ENCODE results near the gene CTAGE6. TPM values are rescaled to one million over a fixed set of nuclear protein-coding genes. Genes with fewer than 3 reads are reported as not detected.
"Not testable (repeated sequence)": the region's sequence is repeated elsewhere in the genome, so short reads cannot be mapped to it uniquely, and the experiment has no call there.

The CTAGE6 gene
- total RNA-seq (2014; rRNA removed; shearing (Covaris generic)), result not detected in 2 replicates

GRCh38 chr7:143757596-143757995, at the start of gene CTAGE6:
TSS of gene CTAGE6 (minus strand) at chr7:143757696. CDS start at chr7:143757658, 38 bp downstream.
- not testable (repeated sequence) for DNase-seq (ENCODE audit: low spot score)

DNA sequence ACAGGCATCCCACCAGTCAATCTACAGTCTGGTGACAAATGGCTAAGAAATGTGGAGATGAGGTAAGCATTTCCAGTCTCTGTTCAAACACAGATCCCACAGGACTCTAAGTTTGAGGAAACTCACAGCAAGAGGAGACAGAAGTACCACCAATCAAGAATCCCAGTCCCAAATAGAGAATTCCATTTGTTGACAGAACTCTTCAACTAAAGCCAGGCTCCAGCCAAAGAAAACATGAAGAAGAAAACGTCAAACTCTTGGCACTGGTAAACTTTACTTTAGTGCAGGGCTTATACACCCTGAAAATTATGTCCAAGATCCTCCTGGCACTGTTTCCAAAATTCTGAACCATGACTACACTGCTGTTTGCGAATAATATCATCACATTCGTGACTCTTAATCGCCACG, 49.2 kb upstream of the CTAGE6 start:
- DNase-seq (ENCODE audit: low spot score), result not testable (repeated sequence)

DNA sequence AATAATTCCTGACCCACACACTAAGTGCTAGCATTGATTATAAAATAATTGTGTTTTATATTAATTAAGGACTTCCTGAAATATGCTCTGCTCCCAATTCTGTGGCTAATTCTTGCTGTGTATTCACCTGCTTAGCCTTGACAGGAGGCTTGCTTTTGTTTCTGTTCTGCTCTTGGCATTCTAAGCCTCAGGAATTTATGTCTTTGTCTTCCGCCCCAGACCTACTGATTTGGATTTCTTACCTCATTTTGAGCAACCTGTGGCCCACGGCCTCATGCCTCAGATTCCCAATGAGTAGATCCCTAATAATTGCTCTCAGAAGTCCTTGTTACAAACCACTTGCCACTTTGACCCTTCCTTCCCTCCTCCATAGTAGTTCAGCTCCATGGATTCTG, 40.4 kb upstream of the CTAGE6 start:
- DNase-seq (ENCODE audit: low spot score), result not testable (repeated sequence)

DNA sequence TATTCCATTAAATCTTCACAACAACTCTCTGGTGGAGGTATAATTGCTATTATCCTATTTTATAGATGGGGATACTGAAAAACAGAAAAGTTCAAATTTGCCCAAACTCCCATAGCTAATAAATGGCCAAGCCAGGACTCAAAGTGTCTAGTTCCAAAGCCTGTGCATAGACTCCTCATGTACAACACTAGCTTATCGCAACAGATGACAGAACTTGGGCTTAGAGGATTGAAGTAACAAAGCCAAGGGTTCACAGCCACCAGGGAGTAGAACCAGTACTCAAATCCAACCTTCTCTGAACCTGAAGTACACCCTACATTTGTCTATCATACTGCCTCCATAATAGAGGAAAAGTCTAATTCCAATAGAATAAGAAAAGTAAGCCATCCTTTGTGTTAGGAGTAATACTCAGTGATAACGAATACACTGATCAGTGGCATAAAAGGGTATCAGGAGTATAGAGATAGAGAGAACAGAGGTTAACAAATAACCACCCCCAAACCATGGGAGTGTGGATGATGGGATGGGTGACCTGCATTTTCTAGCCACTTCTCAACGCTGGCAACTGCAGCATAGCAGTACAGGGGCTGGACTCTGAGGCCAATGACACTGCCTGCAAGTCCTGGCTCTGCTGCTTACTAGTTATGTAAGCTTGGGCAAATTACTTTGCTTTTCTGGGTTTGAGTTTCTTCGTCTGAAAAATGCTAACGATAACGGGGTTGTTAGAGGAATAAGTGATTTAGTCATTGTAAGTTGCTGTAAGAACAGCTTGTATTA, 39.8 kb upstream of the CTAGE6 start:
- not testable (repeated sequence) for DNase-seq (ENCODE audit: low spot score)

- DNase-seq (ENCODE audit: low spot score), result not testable (repeated sequence)
These were observed 38.2 kb upstream of the CTAGE6 start for GRCh38 chr7:143795653-143796052.

DNA sequence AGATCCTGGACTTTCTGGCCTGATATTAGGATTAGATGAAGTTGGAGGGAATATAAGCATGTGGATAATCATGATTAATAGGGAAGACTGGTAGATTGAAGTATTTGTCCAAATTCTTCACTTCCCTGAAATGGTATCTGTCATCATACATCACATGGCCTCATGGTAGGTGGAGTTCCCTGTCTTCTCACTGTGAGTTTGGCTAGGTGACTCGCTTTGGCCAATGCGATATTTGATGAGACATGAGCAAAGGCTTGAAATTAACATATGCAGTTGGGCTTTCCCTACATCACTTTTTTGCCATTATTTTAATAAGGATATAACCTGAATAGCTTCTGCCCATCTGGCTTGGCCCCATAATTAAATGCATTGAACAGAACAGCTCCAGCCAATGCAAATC, 35.1 kb upstream of the CTAGE6 start:
- not testable (repeated sequence) for DNase-seq (ENCODE audit: low spot score)

GRCh38 chr7:143785415-143786182, 28.1 kb upstream of the CTAGE6 start:
- not testable (repeated sequence) for DNase-seq (ENCODE audit: low spot score)

DNA sequence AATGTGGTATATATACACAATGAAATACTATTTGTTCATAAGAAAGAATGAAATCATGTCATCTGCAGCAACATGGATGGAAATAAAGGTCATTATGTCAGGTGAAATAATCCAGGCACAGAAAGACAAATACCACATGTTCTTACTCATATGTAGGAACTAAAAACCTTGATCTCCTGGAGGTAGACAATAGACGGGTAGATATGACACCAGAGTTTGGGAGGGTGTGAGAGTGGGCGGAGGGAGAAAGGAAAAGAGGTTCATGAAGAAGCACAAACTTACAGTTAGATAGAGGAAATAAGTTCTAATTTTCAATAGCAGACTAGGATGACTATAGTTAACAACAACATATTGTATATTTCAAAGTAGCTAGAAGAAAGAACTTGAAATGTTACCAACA, 22.1 kb upstream of the CTAGE6 start:
- not testable (repeated sequence) for DNase-seq (ENCODE audit: low spot score)

DNA sequence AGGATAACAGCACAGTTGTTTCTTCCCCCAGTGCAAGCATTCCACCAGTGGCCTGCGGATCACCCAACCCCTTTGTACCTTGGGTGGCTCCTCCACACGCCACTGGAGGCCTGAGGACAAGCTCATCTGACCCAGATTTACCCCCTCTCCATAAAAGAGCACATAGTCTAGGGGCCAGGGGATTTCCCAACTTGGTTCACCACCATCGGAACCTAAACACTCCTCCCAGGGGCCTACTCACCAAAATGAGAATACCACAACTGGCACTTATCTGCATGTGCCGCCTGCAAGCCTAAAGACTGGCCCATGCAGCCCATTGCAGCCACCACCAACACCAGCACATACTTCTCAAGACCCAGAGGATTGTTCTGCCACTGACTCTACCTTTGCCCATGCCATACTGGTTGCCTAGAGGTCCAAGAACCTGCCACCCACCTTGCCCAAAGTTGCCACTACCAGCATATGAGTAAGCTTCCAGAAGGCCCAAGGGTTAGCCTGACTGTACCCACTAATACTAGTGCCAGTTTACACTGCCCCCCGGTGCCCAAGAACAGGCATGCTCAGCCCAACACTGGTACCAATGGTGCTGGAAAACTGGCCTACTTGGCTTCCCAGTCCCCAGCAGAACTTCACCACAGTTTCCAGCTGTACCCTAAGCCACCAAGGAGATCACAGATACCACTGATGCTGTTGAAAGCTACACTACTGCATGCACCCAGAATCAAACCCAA, 15.4 kb upstream of the CTAGE6 start:
- not testable (repeated sequence) for DNase-seq (ENCODE audit: low spot score)

GRCh38 chr7:143767531-143767930, 10.0 kb upstream of the CTAGE6 start:
- not testable (repeated sequence) for DNase-seq (ENCODE audit: low spot score)

DNA sequence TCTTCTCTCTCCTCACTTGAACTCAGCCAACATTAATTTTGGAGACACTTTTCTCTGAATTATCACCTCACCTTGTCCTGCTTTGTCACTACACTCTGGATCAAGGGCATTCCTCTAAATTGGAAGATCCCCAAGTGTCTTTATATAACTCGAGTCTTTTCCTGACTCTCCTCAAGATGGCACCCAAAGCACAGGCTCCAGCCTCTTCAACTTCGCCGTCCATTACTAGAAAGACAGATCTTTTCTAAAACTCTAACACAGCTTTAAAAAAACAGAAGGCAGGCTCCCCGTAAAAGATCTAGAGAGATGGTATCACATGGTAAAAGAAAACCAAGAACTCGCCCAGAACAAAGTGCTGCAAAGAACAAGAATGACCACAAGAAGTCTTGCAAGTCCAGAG, 8.2 kb upstream of the CTAGE6 start:
- not testable (repeated sequence) for DNase-seq (ENCODE audit: low spot score)

DNA sequence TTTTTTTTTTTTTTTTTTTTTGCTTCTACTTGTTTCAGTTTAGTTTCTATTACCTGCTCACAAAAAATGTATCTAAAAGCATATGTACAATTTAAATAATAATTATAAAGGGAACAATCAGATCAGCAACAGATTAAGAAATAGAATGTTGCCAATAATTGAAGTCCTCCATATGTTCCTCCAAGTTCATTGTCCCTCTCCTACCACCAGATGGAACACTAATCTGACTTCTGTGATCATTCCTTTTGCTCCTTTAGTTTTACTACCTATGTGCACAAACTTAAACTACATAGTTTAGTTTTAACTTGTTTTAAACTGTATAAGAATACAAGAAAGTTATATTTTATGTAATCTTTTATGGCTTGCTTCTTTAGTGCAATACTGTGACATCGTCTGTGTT, 5.6 kb upstream of the CTAGE6 start:
- DNase-seq (ENCODE audit: low spot score), result not testable (repeated sequence)

DNA sequence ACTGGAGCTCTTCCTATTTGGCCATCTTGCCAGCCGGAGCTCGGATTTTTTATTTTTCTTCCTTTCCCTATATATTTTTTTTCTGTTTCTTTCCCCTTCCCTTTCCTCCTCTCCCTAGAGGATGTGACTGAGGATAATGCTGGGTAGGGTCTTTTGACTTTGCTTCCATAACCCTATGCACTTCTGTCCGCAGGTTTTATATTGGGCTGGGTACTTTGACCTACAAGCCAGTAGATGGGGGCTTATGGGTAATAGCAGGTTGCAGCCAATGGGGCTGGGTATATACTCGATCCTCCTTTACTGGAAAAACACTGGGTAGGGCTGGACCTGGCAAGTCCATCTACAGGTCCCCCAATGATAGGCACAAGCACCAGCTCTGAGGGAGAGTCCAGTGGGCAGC, 12.2 kb downstream of the CTAGE6 start:
- DNase-seq (ENCODE audit: low spot score), result not testable (repeated sequence)

- peak; percentile 55 for DNase-seq (ENCODE audit: low spot score)
These were observed 20.3 kb downstream of the CTAGE6 start for GRCh38 chr7:143737037-143737819.

DNA sequence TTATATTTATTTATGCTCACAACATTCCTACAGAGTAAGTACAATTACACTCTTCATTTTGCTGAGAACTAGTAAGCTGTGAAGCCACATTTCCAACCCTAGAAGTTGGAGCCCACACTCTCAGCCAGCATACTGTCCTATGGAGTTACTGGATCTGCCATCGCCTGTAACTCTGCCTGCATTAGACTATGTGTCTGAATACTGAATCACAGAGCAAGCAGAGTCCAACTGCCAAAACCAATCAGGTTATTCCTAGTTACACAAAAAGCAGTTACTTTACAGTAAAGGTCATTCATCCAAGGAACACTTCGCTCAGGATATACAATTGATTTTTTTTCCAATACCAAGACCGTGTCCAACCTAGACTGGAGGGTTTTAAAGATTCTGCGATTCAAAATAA, 21.5 kb downstream of the CTAGE6 start:
- DNase-seq (ENCODE audit: low spot score), result peak; percentile 1

DNA sequence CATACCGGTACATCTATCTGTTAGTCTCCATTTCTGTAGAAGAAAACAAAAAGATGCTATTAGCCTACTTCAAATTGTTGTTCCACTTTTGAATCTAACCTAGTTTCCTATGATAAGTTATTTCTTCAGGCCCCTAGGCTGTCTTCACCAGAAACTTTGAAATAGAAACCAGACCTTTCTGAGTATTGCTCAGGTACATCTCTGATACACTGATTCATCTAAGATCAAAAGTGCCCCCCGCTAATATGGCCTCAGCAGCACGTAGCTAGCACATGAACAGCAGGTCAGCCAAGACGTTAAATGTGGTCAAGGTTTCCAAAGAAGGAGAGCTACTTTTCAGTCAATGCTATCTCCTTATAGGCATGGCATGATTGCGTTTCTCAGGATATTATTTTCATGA, 23.6 kb downstream of the CTAGE6 start:
- DNase-seq (ENCODE audit: low spot score), result no peak

- DNase-seq (ENCODE audit: low spot score), result peak; percentile 1
These were observed 29.1 kb downstream of the CTAGE6 start for GRCh38 chr7:143728333-143728862.

DNA sequence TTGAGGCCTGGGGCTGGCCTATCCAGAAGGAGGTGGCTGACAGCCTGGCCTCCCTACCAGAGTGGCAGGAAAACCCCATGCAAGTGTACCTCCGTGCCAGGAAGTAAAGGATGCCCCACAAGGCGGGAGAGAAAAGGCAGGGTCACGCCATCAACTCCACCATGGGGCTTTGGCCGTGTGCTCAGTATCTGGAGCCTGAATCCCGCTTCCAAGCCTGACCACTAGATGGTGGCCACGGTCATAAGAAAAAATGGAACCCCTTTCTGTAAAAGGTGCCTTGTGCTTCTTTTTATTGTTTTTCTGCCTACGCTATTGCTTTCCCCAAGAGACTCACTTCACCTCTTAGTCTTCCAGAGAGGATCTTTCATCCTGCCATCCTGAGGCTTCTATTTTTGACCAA, 29.9 kb downstream of the CTAGE6 start:
- DNase-seq (ENCODE audit: low spot score), result not testable (repeated sequence)

GRCh38 chr7:143726143-143726542, 31.4 kb downstream of the CTAGE6 start:
- not testable (repeated sequence) for DNase-seq (ENCODE audit: low spot score)

DNA sequence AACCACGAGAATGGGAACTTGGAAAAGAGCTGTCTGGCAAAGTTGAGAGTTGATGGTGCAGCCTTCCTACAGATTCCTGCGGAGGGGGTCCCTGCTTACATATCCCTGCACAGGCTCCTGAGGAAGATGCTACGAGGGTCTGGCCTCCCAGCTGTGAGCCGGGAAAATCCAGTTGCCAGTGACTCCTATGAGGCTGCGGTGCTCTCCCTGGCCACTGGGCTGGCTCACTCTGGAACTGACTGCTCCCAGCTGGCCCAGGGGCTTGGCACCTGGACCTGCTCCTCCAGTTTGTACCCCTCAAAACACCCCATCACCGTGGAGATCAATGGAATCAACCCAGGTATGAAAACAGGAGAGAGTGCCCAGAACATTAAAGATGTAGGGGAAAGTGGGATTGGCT, 37.2 kb downstream of the CTAGE6 start:
- not testable (repeated sequence) for DNase-seq (ENCODE audit: low spot score)
